ENCODE data around the gene SLC7A1.

DNA sequence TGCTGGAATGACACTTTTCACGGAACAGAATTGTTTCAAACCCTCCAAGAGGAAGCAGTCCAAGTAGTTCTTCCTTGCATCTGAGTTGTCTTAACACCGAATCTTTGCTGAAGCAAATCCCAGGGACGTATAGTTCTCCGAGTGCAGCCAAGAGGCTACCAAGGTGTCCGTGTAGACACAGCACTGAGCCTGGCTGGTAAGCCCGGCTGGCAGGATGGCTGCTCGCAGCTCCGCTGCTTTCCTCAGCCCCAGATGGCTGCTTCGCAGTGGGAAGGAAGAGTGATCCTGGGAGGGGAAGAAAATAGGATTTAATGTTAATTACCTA is 105.0 kb downstream of the SLC7A1 start:
- TF ChIP-seq, protein P1, sequence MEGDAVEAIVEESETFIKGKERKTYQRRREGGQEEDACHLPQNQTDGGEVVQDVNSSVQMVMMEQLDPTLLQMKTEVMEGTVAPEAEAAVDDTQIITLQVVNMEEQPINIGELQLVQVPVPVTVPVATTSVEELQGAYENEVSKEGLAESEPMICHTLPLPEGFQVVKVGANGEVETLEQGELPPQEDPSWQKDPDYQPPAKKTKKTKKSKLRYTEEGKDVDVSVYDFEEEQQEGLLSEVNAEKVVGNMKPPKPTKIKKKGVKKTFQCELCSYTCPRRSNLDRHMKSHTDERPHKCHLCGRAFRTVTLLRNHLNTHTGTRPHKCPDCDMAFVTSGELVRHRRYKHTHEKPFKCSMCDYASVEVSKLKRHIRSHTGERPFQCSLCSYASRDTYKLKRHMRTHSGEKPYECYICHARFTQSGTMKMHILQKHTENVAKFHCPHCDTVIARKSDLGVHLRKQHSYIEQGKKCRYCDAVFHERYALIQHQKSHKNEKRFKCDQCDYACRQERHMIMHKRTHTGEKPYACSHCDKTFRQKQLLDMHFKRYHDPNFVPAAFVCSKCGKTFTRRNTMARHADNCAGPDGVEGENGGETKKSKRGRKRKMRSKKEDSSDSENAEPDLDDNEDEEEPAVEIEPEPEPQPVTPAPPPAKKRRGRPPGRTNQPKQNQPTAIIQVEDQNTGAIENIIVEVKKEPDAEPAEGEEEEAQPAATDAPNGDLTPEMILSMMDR (IDR thresholded peaks at IDR 0.05), result no peak
- no peak for TF ChIP-seq POLR2AphosphoS5 (IDR thresholded peaks at IDR 0.05)

All from breast epithelium (tissue), 3 donors.